Karpas-422 (cell line): ENCODE measurements around the gene HERC4. TPM values are rescaled to one million over a fixed set of nuclear protein-coding genes. Genes with fewer than 3 reads are reported as not detected.
A peak's percentile ranks its signal among the peaks of the same experiment; 100 is the strongest.

Experiments used
- DNase-seq: peaks from one replicate; pipeline ENCODE4 v3.0.0-alpha.2; 2015
- H2AFZ ChIP-seq: fragments of 200-600 bp; sonication (generic); 2 replicates; pipeline ENCODE4 v1.6.1; 2014; ENCODE audit warnings: antibody characterized with exemption, low read length, mixed read lengths
- H3K27ac ChIP-seq: fragments of 200-600 bp; sonication (generic); 2 replicates; pipeline ENCODE4 v1.5.1; 2014; ENCODE audit warnings: mild to moderate bottlenecking, low read length, moderate library complexity
- H3K27me3 ChIP-seq: fragments of 200-600 bp; sonication (generic); 2 replicates; pipeline ENCODE4 v1.6.1; 2014; ENCODE audit warnings: low read length, mixed read lengths
- H3K36me3 ChIP-seq: fragments of 200-600 bp; sonication (generic); 2 replicates; pipeline ENCODE4 v1.6.1; 2014; ENCODE audit warnings: low read length, mixed read lengths; ENCODE audit not compliant: insufficient read depth
- H3K4me1 ChIP-seq: fragments of 200-600 bp; sonication (generic); 2 replicates; pipeline ENCODE4 v1.6.1; 2014; ENCODE audit warnings: mild to moderate bottlenecking, low read length, mixed read lengths
- H3K4me2 ChIP-seq: fragments of 200-600 bp; sonication (generic); 2 replicates; pipeline ENCODE4 v1.6.1; 2014; ENCODE audit warnings: low read length, low read depth, mild to moderate bottlenecking; ENCODE audit not compliant: poor library complexity, severe bottlenecking
- H3K4me3 ChIP-seq: fragments of 200-600 bp; sonication (generic); 2 replicates; pipeline ENCODE4 v1.5.1; 2014; ENCODE audit warnings: mild to moderate bottlenecking, antibody characterized with exemption, low read length, mixed read lengths
- H3K79me2 ChIP-seq: fragments of 200-600 bp; sonication (generic); 2 replicates; pipeline ENCODE4 v1.6.1; 2014; ENCODE audit warnings: mild to moderate bottlenecking, low read length, mixed read lengths
- H3K9ac ChIP-seq: fragments of 200-600 bp; sonication (generic); 2 replicates; pipeline ENCODE4 v1.6.0; 2014; ENCODE audit warnings: low read length
- H3K9me2 ChIP-seq: fragments of 200-600 bp; sonication (generic), shearing (Covaris generic); replicated peaks from 2 replicates; pipeline ENCODE4 v1.6.0; 2014; ENCODE audit warnings: mild to moderate bottlenecking, low read length, moderate library complexity; ENCODE audit not compliant: insufficient read depth
- H3K9me3 ChIP-seq: fragments of 300-700, 200-600 bp; sonication (generic); 2 replicates; pipeline ENCODE4 v1.6.1; 2014; ENCODE audit warnings: low read length, mixed read lengths
- H4K20me1 ChIP-seq: fragments of 200-600 bp; sonication (generic); 2 replicates; pipeline ENCODE4 v1.6.1; 2014; ENCODE audit warnings: mild to moderate bottlenecking, antibody characterized with exemption, low read length, low read depth; ENCODE audit not compliant: insufficient read depth
- total RNA-seq: library from RNA; depleted of rRNA; stranded (reverse); fragments of >200 nt; shearing (Covaris generic); gene quantifications from 2 replicates; pipeline ENCODE4 v1.2.3, GENCODE V29; 2014; ENCODE audit warnings: low replicate concordance

HERC4 gene
- total RNA-seq, 1 experiment from 2014 or later = 99.9 TPM

DNA sequence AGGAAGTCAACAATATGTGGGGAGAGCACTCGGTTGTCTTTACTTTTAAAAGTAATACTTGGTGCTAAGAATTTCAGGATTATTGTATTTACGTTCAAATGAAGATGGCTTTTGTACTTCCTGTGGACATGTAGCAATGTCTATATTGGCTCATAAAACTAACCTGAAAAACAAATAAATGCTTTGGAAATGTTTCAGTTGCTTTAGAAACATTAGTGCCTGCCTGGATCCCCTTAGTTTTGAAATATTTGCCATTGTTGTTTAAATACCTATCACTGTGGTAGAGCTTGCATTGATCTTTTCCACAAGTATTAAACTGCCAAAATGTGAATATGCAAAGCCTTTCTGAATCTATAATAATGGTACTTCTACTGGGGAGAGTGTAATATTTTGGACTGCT, 157.9 kb downstream of the HERC4 start:
- no peaks in the 10 kb centered on the region for H4K20me1 ChIP-seq
- peaks cover 24% of the 10 kb centered on the region for H3K79me2 ChIP-seq
- H3K9me2 ChIP-seq = no peaks in the 10 kb centered on the region
- no peak for DNase-seq
- no peaks in the 10 kb centered on the region for H3K27me3 ChIP-seq
- H3K4me1 ChIP-seq = peaks cover 21% of the 10 kb centered on the region
- no peak overlapping the region for H3K9ac ChIP-seq
- no peak overlapping the region for H3K27ac ChIP-seq
- H3K9me3 ChIP-seq = no peaks in the 10 kb centered on the region
- no peak overlapping the region for H3K4me2 ChIP-seq
- H2AFZ ChIP-seq = no peak overlapping the region
- no peak overlapping the region for H3K4me3 ChIP-seq
- H3K36me3 ChIP-seq = peaks cover 35% of the 10 kb centered on the region

GRCh38 chr10:67914777-67915340, 160.2 kb downstream of the HERC4 start:
- Histone ChIP-seq H3K9me3 (no peaks in the 10 kb centered on the region), H4K20me1 (no peaks in the 10 kb centered on the region), H3K27ac (no peak overlapping the region), H3K4me2 (no peak overlapping the region), H2AFZ (no peak overlapping the region), H3K27me3 (no peaks in the 10 kb centered on the region), H3K4me1 (peaks cover 44% of the 10 kb centered on the region), H3K36me3 (peaks cover 41% of the 10 kb centered on the region), H3K79me2 (peaks cover 26% of the 10 kb centered on the region), H3K4me3 (no peak overlapping the region), H3K9ac (no peak overlapping the region), H3K9me2 (no peaks in the 10 kb centered on the region)
- DNase-seq = no peak

DNA sequence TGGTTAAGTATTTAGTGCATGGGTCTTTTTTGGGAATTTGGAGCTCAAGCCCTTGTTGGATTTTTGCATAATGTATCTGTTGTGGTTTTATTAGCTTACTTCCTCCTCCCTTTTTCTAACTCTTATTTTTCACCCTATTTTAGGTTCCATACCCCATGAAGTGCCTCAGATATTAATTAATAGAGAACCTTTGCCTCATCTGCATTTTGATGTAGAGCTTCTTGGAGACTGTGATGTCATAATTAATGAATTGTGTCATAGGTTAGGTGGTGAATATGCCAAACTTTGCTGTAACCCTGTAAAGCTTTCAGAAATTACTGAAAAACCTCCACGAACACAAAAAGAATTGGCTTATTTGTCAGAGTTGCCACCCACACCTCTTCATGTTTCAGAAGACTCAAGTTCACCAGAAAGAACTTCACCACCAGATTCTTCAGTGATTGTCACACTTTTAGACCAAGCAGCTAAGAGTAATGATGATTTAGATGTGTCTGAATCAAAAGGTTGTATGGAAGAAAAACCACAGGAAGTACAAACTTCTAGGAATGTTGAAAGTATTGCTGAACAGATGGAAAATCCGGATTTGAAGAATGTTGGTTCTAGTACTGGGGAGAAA, 162.6 kb downstream of the HERC4 start:
- Histone ChIP-seq H3K9ac (no peak overlapping the region), H3K79me2 (peaks cover 39% of the 10 kb centered on the region), H3K9me2 (no peaks in the 10 kb centered on the region), H3K27ac (peak overlapping the region; percentile 59), H3K9me3 (no peaks in the 10 kb centered on the region), H3K27me3 (no peaks in the 10 kb centered on the region), H3K4me3 (no peak overlapping the region), H2AFZ (no peak overlapping the region), H3K36me3 (peaks cover 55% of the 10 kb centered on the region), H3K4me2 (peak overlapping the region; percentile 34), H3K4me1 (peaks cover 50% of the 10 kb centered on the region), H4K20me1 (no peaks in the 10 kb centered on the region)
- DNase-seq = peak; percentile 64

- H4K20me1 ChIP-seq = no peaks in the 10 kb centered on the region
- no peak overlapping the region for H3K4me2 ChIP-seq
- no peaks in the 10 kb centered on the region for H3K9me2 ChIP-seq
- peaks cover 62% of the 10 kb centered on the region for H3K36me3 ChIP-seq
- no peak overlapping the region for H3K9ac ChIP-seq
- H3K4me1 ChIP-seq = peaks cover 3% of the 10 kb centered on the region; the same call in 1 of the 2 replicates
- no peak for DNase-seq
- H3K27ac ChIP-seq = no peak overlapping the region
- H3K4me3 ChIP-seq = no peak overlapping the region
- no peaks in the 10 kb centered on the region for H3K27me3 ChIP-seq
- H3K9me3 ChIP-seq = no peaks in the 10 kb centered on the region
- H2AFZ ChIP-seq = no peak overlapping the region
- peaks cover 86% of the 10 kb centered on the region for H3K79me2 ChIP-seq
These were observed 171.5 kb downstream of the HERC4 start for GRCh38 chr10:67903581-67903980.

DNA sequence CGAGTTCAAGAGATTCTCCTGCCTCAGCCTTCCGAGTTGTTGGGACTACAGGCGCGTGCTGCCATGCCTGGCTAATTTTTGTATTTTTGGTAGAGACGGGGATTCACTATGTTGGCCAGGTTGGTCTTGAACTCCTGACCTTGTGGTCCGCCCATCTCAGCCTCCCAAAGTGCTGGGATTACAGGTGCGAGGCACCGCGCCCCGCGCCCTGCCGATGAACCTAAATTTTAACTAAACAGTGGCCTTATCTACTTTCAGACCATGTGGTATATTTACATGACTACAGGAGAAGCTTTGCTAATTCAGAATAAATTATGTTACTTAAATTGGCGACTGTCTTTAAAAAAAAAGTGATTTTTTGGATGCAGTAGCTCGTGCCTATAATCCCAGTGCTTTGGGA, 181.4 kb downstream of the HERC4 start:
- Histone ChIP-seq H3K9me3 (no peaks in the 10 kb centered on the region), H3K9ac (no peak overlapping the region), H3K9me2 (no peaks in the 10 kb centered on the region), H2AFZ (no peak overlapping the region), H3K27me3 (no peaks in the 10 kb centered on the region), H3K4me3 (no peak overlapping the region), H3K4me2 (no peak overlapping the region), H3K4me1 (no peaks in the 10 kb centered on the region), H3K36me3 (peaks cover 69% of the 10 kb centered on the region), H3K79me2 (peaks cover 70% of the 10 kb centered on the region), H3K27ac (no peak overlapping the region), H4K20me1 (no peaks in the 10 kb centered on the region)
- no peak for DNase-seq

DNA sequence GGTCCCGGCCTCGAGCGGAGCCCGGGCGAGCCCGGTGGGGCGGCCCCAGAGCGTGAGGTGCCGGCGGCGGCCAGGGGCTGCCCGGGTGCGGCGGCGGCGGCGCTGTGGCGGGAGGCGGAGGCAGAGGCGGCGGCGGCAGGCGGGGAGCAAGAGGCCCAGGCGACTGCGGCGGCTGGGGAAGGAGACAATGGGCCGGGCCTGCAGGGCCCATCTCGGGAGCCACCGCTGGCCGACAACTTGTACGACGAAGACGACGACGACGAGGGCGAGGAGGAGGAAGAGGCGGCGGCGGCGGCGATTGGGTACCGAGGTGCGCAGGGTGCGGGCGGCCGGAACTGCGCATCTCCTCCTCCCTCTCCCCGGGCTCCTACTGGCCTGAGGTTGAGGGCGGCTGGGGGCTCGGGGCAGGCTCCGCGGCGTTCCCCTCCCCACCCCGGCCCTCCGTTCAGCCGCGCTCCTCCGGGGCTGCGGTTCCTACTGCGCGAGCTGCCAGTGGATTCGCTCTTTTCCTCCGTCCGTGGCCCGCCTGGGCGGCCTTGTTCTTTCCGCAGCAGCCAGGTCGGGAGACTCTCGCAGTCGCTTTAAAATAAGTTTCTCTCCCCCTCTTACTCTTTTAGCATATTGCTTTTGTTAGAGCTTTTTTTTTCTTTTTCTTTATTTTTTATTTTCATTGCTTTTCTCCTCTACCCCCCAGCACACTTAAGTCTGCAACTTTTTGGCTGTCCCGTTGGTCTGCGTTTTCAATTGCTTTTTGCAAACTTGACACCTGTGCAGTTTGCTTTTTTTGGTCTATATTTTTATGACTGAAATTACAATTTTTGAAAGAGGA, 190.0 kb downstream of the HERC4 start:
- Histone ChIP-seq H3K9me2 (no peaks in the 10 kb centered on the region), H3K27ac (peak overlapping the region; percentile 72), H3K4me1 (peaks cover 15% of the 10 kb centered on the region), H3K9me3 (no peaks in the 10 kb centered on the region), H3K4me3 (peak overlapping the region; percentile 90), H3K9ac (peak overlapping the region; percentile 84), H3K79me2 (peaks cover 48% of the 10 kb centered on the region), H3K36me3 (peaks cover 28% of the 10 kb centered on the region), H4K20me1 (0 out of 2 replicates have a peak, but pooled peaks cover 3% of the 10 kb centered on the region), H3K4me2 (peak overlapping the region; percentile 81), H2AFZ (no peak overlapping the region), H3K27me3 (no peaks in the 10 kb centered on the region)
- DNase-seq = peak; percentile 93

GRCh38 chr10:67884313-67884841, 190.7 kb downstream of the HERC4 start, which contains the start of gene SIRT1:
TSS of gene SIRT1 (plus strand) at chr10:67884656. CDS start at chr10:67884722, 66 bp downstream.
- Histone ChIP-seq H3K9ac (peak within 1 kb of the TSS; percentile 84), H3K4me1 (peaks cover 15% of the 10 kb centered on the region), H3K9me2 (no peaks in the 10 kb centered on the region), H3K4me2 (peak within 1 kb of the TSS; percentile 81), H3K9me3 (no peaks in the 10 kb centered on the region), H3K79me2 (peaks cover 43% of the 10 kb centered on the region), H2AFZ (peak within 1 kb of the TSS; percentile 90), H3K27me3 (no peaks in the 10 kb centered on the region), H3K27ac (peak within 1 kb of the TSS; percentile 72), H4K20me1 (0 out of 2 replicates have a peak, but pooled peaks cover 3% of the 10 kb centered on the region), H3K4me3 (peak within 1 kb of the TSS; percentile 90), H3K36me3 (peaks cover 23% of the 10 kb centered on the region)
- peak; percentile 98 for DNase-seq
